ENCODE measurements around the gene MRM2.

DNA sequence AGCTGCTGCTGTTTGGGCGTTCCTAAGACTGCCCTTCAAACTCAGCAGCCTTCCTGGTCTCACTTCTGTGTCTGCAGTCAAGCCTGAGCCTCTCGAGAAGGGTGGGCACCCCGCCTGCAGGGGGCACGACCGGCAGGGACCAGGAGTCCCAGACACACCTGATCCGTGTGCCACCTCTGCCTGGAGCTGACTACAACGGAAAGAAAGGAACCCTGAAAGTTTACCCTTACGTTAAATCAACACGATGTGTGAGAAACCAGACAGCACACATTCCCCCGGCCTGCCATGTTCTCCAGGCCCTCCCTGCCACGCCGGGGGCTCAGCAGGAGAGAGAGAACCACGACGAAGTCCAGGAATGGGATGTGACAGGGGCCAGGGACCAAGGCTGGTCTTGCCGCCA lies 14.3 kb downstream of the MRM2 start:
- TF ChIP-seq CTCF (IDR thresholded peaks at IDR 0.05 in 8 of 11, conservative IDR thresholded peaks at IDR 0.05 in 3 of 11) (no peak), POLR2AphosphoS5 (IDR thresholded peaks at IDR 0.05) (no peak)

Measured in spleen (tissue), 7 donors.